ENCODE results near the gene NACC2.

Gene NACC2

GRCh38 chr9:136004219-136004618 is 90.9 kb downstream of the NACC2 start (continued):
- no peak for TF ChIP-seq SETDB1 (IDR thresholded peaks at IDR 0.05; ENCODE audit: insufficient read length, low read length)
- no peak for TF ChIP-seq ZNF140 (tag by site-specific recombination; IDR thresholded peaks at IDR 0.05)
- no peak for TF ChIP-seq ELK4 (IDR thresholded peaks at IDR 0.05; ENCODE audit: borderline replicate concordance, low read depth, low read length)
- TF ChIP-seq ZNF280C (tag by site-specific recombination; IDR thresholded peaks at IDR 0.05): no peak
- no peak for TF ChIP-seq ZXDB (tag by site-specific recombination; IDR thresholded peaks at IDR 0.05)
- no peak for TF ChIP-seq ZNF555 (tag by site-specific recombination; conservative IDR thresholded peaks at IDR 0.05)

GRCh38 chr9:136003411-136004218 is 91.5 kb downstream of the NACC2 start:
- H3K36me3 ChIP-seq (ENCODE audit: control insufficient read depth in 2 of 2, insufficient read depth in 1 of 2, low read length in 2 of 2): peaks cover 0 to 13% of the 10 kb centered on the region in 2 experiments; a peak in 1 of 3 replicates
- H3K27ac ChIP-seq (ENCODE audit: extremely low read depth, low read depth, low read length): no peak overlapping the region
- H3K9me3 ChIP-seq (ENCODE audit: control insufficient read depth, insufficient read depth, low read depth, low read length): no peaks in the 10 kb centered on the region
- POLR2A ChIA-PET: interaction anchor here (0.6 kb wide), 1 partner anchor 120 kb away, joined by 7 read pairs; no protein-coding TSS in a partner anchor
- no peaks in the 10 kb centered on the region for H3K4me1 ChIP-seq (ENCODE audit: control insufficient read depth, insufficient read depth, low read length)
- H3K4me3 ChIP-seq (ENCODE audit: low read depth, low read length): no peak overlapping the region
- CTCF ChIA-PET: interaction anchor here (0.6 kb wide), 1 partner anchor 400 kb away, joined by 3 read pairs; no protein-coding TSS in a partner anchor
- no peak for TF ChIP-seq ZBTB26 (tag by site-specific recombination; optimal IDR thresholded peaks at IDR 0.05)
- TF ChIP-seq PRDM1 (tag by site-specific recombination; IDR thresholded peaks at IDR 0.05): no peak
- 0 out of 2 replicates have a peak, but pooled peaks have one; percentile 38 for TF ChIP-seq PATZ1 (tag by site-specific recombination; IDR thresholded peaks at IDR 0.05)
- peak; percentile 75 for TF ChIP-seq KLF17 (tag by site-specific recombination; IDR thresholded peaks at IDR 0.05)
- no peak for TF ChIP-seq ZNF280C (tag by site-specific recombination; IDR thresholded peaks at IDR 0.05)
- no peak for TF ChIP-seq ZNF302 (tag by site-specific recombination; IDR thresholded peaks at IDR 0.05; ENCODE audit: low read depth)
- no peak for TF ChIP-seq PBX3 (CRISPR knock-in tag; IDR thresholded peaks at IDR 0.05)
- no peak for TF ChIP-seq ZNF341 (tag by site-specific recombination; IDR thresholded peaks at IDR 0.05; ENCODE audit: low read depth)
- peak; percentile 49; the same call in 1 of the 2 replicates for TF ChIP-seq ZNF600 (tag by site-specific recombination; IDR thresholded peaks at IDR 0.05)
- TF ChIP-seq PRDM6 (tag by site-specific recombination; IDR thresholded peaks at IDR 0.05): no peak
- no peak for TF ChIP-seq ZNF248 (tag by site-specific recombination; IDR thresholded peaks at IDR 0.05)
- TF ChIP-seq ZNF221 (tag by site-specific recombination; IDR thresholded peaks at IDR 0.05; ENCODE audit: borderline replicate concordance): no peak
- no peak for TF ChIP-seq ZNF132 (tag by site-specific recombination; IDR thresholded peaks at IDR 0.05; ENCODE audit: borderline replicate concordance)
- TF ChIP-seq KLF10 (tag by site-specific recombination; IDR thresholded peaks at IDR 0.05): no peak
- TF ChIP-seq ZNF423 (tag by site-specific recombination; IDR thresholded peaks at IDR 0.05): 0 out of 2 replicates have a peak, but pooled peaks have one; percentile 28
- TF ChIP-seq ZFP69B (tag by site-specific recombination; IDR thresholded peaks at IDR 0.05): no peak

Measured in HEK293 (cell line).